ENCODE measurements around the gene RIMS1.

Gene RIMS1

GRCh38 chr6:72363844-72364740 lies 477.7 kb downstream of the RIMS1 start:
- DNase-seq: no peak

GRCh38 chr6:72365773-72366172 lies 479.4 kb downstream of the RIMS1 start:
- no peak for DNase-seq

GRCh38 chr6:72367439-72367838 lies 481.1 kb downstream of the RIMS1 start:
- DNase-seq: no peak

- no peak for DNase-seq
These were observed 485.1 kb downstream of the RIMS1 start for GRCh38 chr6:72371473-72371872.

- no peak for DNase-seq
These were observed 487.8 kb downstream of the RIMS1 start for GRCh38 chr6:72374172-72374571.

GRCh38 chr6:72374857-72375256 lies 488.5 kb downstream of the RIMS1 start:
- no peak for DNase-seq

GRCh38 chr6:72376736-72377135 lies 490.4 kb downstream of the RIMS1 start:
- no peak for DNase-seq

GRCh38 chr6:72381076-72381475 lies 494.7 kb downstream of the RIMS1 start:
- no peak for DNase-seq

- DNase-seq: no peak
These were observed 496.5 kb downstream of the RIMS1 start for GRCh38 chr6:72382602-72383529.

GRCh38 chr6:72386324-72386723 lies 500.0 kb downstream of the RIMS1 start:
- DNase-seq: no peak

- no peak for DNase-seq
These were observed 503.3 kb downstream of the RIMS1 start for GRCh38 chr6:72389698-72390097.

GRCh38 chr6:72390548-72390947 lies 504.2 kb downstream of the RIMS1 start:
- no peak for DNase-seq

GRCh38 chr6:72401865-72402264 lies 515.5 kb downstream of the RIMS1 start:
- DNase-seq: no peak

- no peak for DNase-seq
These were observed 517.1 kb downstream of the RIMS1 start for GRCh38 chr6:72403413-72403812.

GRCh38 chr6:72406517-72406916 lies 520.2 kb downstream of the RIMS1 start:
- no peak for DNase-seq

- DNase-seq: no peak
These were observed 524.4 kb downstream of the RIMS1 start for GRCh38 chr6:72410769-72411168.

GRCh38 chr6:72411872-72412708 lies 525.7 kb downstream of the RIMS1 start:
- peak; percentile 67 for DNase-seq

- DNase-seq: no peak
These were observed 526.3 kb downstream of the RIMS1 start for GRCh38 chr6:72412709-72413044.

- no peak for DNase-seq
These were observed 527.5 kb downstream of the RIMS1 start for GRCh38 chr6:72413884-72414283.

GRCh38 chr6:72414657-72415056 lies 528.3 kb downstream of the RIMS1 start:
- no peak for DNase-seq

GRCh38 chr6:72416744-72417465 lies 530.6 kb downstream of the RIMS1 start:
- DNase-seq: no peak

GRCh38 chr6:72417759-72418158 lies 531.4 kb downstream of the RIMS1 start:
- no peak for DNase-seq
